Posterior vena cava (tissue), 2 donors: Measurements from ENCODE around the gene FAM200A. TPM values are rescaled to one million over a fixed set of nuclear protein-coding genes. Genes with fewer than 3 reads are reported as not detected.
A peak's percentile ranks its signal among the peaks of the same experiment; 100 is the strongest.
"Not testable (repeated sequence)": the region's sequence is repeated elsewhere in the genome, so short reads cannot be mapped to it uniquely, and the experiment has no call there.

ENCODE experiments used
- DNase-seq: peaks from one replicate; pipeline ENCODE4 v3.0.0-alpha.2; 2020; ENCODE audit warnings: low spot score
- intact Hi-C, 2 donors: fragments of 100-400 bp; cut with DNase I; formaldehyde crosslinking; loops; one replicate each; pipeline versions ENCODE4 v1.14.1 to v1.14.2; 2022 to 2023
- total RNA-seq, 2 donors: library from RNA; stranded (reverse); fragmentation: NEBNext Ultra II Directional; extraction: Animal tissue kit (Norgen Biotek cat#: 25700); gene quantifications; one replicate each; pipeline ENCODE4 v1.2.1, GENCODE V29; 2021
- donor health status: DM: yes; HTN: yes; CAD: no.
- donor health status: DM: yes; HTN: yes; CAD: no.

Gene FAM200A
- total RNA-seq, 2 donors from 2014 or later, result 3.2 to 5.4 TPM

GRCh38 chr7:99521399-99521798, 30.5 kb downstream of the FAM200A start:
- DNase-seq, result no peak

GRCh38 chr7:99514050-99514449, 37.9 kb downstream of the FAM200A start:
- no peak for DNase-seq
- intact Hi-C loops, result no loop called here

More at GRCh38 chr7:99521399-99521798, 30.5 kb downstream of the FAM200A start:
- intact Hi-C loops, result no loop called here

- intact Hi-C loops, result loop anchor here in 1 of 2 donors (1.0 to 2.0 kb wide), 2 partner anchors 22 to 58 kb away; no protein-coding TSS in a partner anchor
- DNase-seq, result no peak
Observed at GRCh38 chr7:99505324-99505662, 46.6 kb downstream of the FAM200A start.

GRCh38 chr7:99504603-99505323, 47.2 kb downstream of the FAM200A start, which contains the start of gene ZKSCAN5:
TSS of gene ZKSCAN5 (plus strand) at chr7:99504662. CDS start at chr7:99506045, 1,383 bp downstream.
- intact Hi-C loops, result loop anchor here in 1 of 2 donors (1.0 to 2.0 kb wide), 2 partner anchors 21 to 58 kb away; no protein-coding TSS in a partner anchor
- DNase-seq, result peak; percentile 100

GRCh38 chr7:99504281-99504602, 47.7 kb downstream of the FAM200A start:
- intact Hi-C loops, result loop anchor here in 1 of 2 donors (2.0 kb wide), 1 partner anchor 57 kb away; no protein-coding TSS in a partner anchor
- DNase-seq, result no peak

GRCh38 chr7:99501236-99501635, 50.7 kb downstream of the FAM200A start:
- DNase-seq, intact Hi-C loops: not testable (repeated sequence)

GRCh38 chr7:99500637-99501009, 51.3 kb downstream of the FAM200A start:
- no peak for DNase-seq
- intact Hi-C loops, result no loop called here

GRCh38 chr7:99499721-99500636, 51.9 kb downstream of the FAM200A start, which contains the start of gene ZNF394:
TSS of gene ZNF394 (minus strand) at chr7:99500281. CDS start at chr7:99500093, 188 bp downstream.
- DNase-seq, result peak; percentile 97
- intact Hi-C loops, result no loop called here

- DNase-seq, result no peak
- intact Hi-C loops, result no loop called here
Observed at GRCh38 chr7:99499371-99499720, 52.6 kb downstream of the FAM200A start.

- intact Hi-C loops, result no loop called here
- DNase-seq, result no peak
Observed at GRCh38 chr7:99498546-99498944, 53.4 kb downstream of the FAM200A start.

- no peak for DNase-seq
- intact Hi-C loops, result no loop called here
Observed at GRCh38 chr7:99497766-99498545, 54.0 kb downstream of the FAM200A start.

Other genes starting within 250 kb of the FAM200A start
- 10 to 100 TPM; 74.4 to 85.5 TPM for gene ARPC1A, start 226.2 kb downstream of the FAM200A start, total RNA-seq
- gene ARPC1B, start 177.4 kb downstream of the FAM200A start, total RNA-seq, result 100 to 1,000 TPM; 102 to 144 TPM
- 10 to 100 TPM; 84.1 to 95.6 TPM for gene PDAP1, start 143.5 kb downstream of the FAM200A start, total RNA-seq
- 10 to 100 TPM; 48.2 to 57.1 TPM for gene BUD31, start 143.1 kb downstream of the FAM200A start, total RNA-seq
- gene PTCD1, start 113.3 kb downstream of the FAM200A start, total RNA-seq, result 1 to 10 TPM; 3.1 to 5.6 TPM
- 10 to 100 TPM; 22.9 to 25.7 TPM for gene CPSF4, start 113.2 kb downstream of the FAM200A start, total RNA-seq
- 100 to 1,000 TPM; 143 to 200 TPM for gene ATP5MF, start 85.9 kb downstream of the FAM200A start, total RNA-seq
- gene ZNF789, start 79.2 kb downstream of the FAM200A start, total RNA-seq, result 1 to 10 TPM; 8.0 to 9.8 TPM
- 10 to 100 TPM; 17.5 to 20.0 TPM for gene ZNF394, start 51.8 kb downstream of the FAM200A start, total RNA-seq
- gene ZKSCAN5, start 47.5 kb downstream of the FAM200A start, total RNA-seq, result 1 to 10 TPM; 5.9 to 7.0 TPM
- gene ZNF655, start 6.5 kb upstream of the FAM200A start, total RNA-seq, result 10 to 100 TPM; 55.2 to 75.5 TPM
- gene TMEM225B, start 46.2 kb upstream of the FAM200A start, total RNA-seq, result 1 to 10 TPM in 1 of 2 donors, under 1 TPM in 1; 0.57 to 2.0 TPM
- gene ZSCAN25, start 64.8 kb upstream of the FAM200A start, total RNA-seq, result 10 to 100 TPM; 10.9 to 12.4 TPM
- gene CYP3A5, start 127.9 kb upstream of the FAM200A start, total RNA-seq, result 1 to 10 TPM in 1 of 2 donors, under 1 TPM in 1; 0.62 to 1.8 TPM
- not detected for gene CYP3A7, start 183.1 kb upstream of the FAM200A start, total RNA-seq
- not detected for gene CYP3A4, start 232.1 kb upstream of the FAM200A start, total RNA-seq